Measurements from ENCODE around the gene MACF1.
A peak's percentile ranks its signal among the peaks of the same experiment; 100 is the strongest.
"Not testable (repeated sequence)": the region's sequence is repeated elsewhere in the genome, so short reads cannot be mapped to it uniquely, and the experiment has no call there.

The MACF1 gene
- total RNA-seq, result 1,142 reads per million, percentile 99 among the genes with 10 or more reads in this experiment

- DNase-seq, result no peak
These were observed at the start of gene MACF1 for GRCh38 chr1:39204441-39205081. Gene MACF1, plus strand, starts transcription at chr1:39204695. Its CDS starts 328 bp downstream, at chr1:39205023.

- DNase-seq, result no peak
These were observed 47.2 kb upstream of the MACF1 start for GRCh38 chr1:39157304-39157703.

- DNase-seq, result no peak
These were observed 46.0 kb upstream of the MACF1 start for GRCh38 chr1:39158327-39159086.

- no peak for DNase-seq
These were observed 45.1 kb upstream of the MACF1 start for GRCh38 chr1:39159224-39160036.

GRCh38 chr1:39160703-39161102 is 43.8 kb upstream of the MACF1 start:
- no peak for DNase-seq

- not testable (repeated sequence) for DNase-seq
These were observed 42.7 kb upstream of the MACF1 start for GRCh38 chr1:39161811-39162210.

- no peak for DNase-seq
These were observed 41.0 kb upstream of the MACF1 start for GRCh38 chr1:39163469-39163868.

- no peak for DNase-seq
These were observed 40.2 kb upstream of the MACF1 start for GRCh38 chr1:39164256-39164655.

- DNase-seq, result no peak
These were observed 39.4 kb upstream of the MACF1 start for GRCh38 chr1:39165049-39165448.

GRCh38 chr1:39165488-39165887 is 39.0 kb upstream of the MACF1 start:
- no peak for DNase-seq

GRCh38 chr1:39167632-39168209 is 36.8 kb upstream of the MACF1 start:
- no peak for DNase-seq

GRCh38 chr1:39168301-39169080 is 36.0 kb upstream of the MACF1 start:
- DNase-seq, result no peak

GRCh38 chr1:39170731-39171667 is 33.5 kb upstream of the MACF1 start:
- DNase-seq, result no peak

- DNase-seq, result no peak
These were observed 31.1 kb upstream of the MACF1 start for GRCh38 chr1:39173119-39173994.

GRCh38 chr1:39173995-39174380 is 30.5 kb upstream of the MACF1 start:
- DNase-seq, result no peak

- DNase-seq, result no peak
These were observed 30.0 kb upstream of the MACF1 start for GRCh38 chr1:39174390-39175081.

- no peak for DNase-seq
These were observed 26.8 kb upstream of the MACF1 start for GRCh38 chr1:39177706-39178105.

GRCh38 chr1:39178541-39179431 is 25.7 kb upstream of the MACF1 start:
- no peak for DNase-seq
